H1 (cell line): ENCODE data around the gene CRNKL1. TPM values are rescaled to one million over a fixed set of nuclear protein-coding genes. Genes with fewer than 3 reads are reported as not detected.

Experiments used
- HDAC6 ChIP-seq: IDR thresholded peaks from one replicate; pipeline ENCODE4 v1.7.1; 2012; ENCODE audit warnings: low read depth, mild to moderate bottlenecking, inconsistent platforms, low read length, moderate library complexity
- JUND ChIP-seq: IDR thresholded peaks from 2 replicates; pipeline ENCODE4 v1.6.1; 2011; ENCODE audit warnings: mild to moderate bottlenecking, improper control_type of control experiment, low read length
- KDM5A ChIP-seq: fragments of 200-600 bp; IDR thresholded peaks from 2 replicates; pipeline ENCODE4 v1.7.1; 2012; ENCODE audit warnings: mild to moderate bottlenecking, low read length, inconsistent platforms, mixed read lengths
- POLR2AphosphoS5 ChIP-seq: IDR thresholded peaks from 2 replicates; pipeline ENCODE4 v1.6.1; 2011; ENCODE audit warnings: low read depth, low read length
- SP1 ChIP-seq: IDR thresholded peaks from 2 replicates; pipeline ENCODE4 v1.6.1; 2011; ENCODE audit warnings: low read depth, low read length
- SRF ChIP-seq: IDR thresholded peaks from 2 replicates; pipeline ENCODE4 v1.6.1; 2011; ENCODE audit warnings: mild to moderate bottlenecking, low read depth, low read length, moderate library complexity
- polyA plus RNA-seq, 7 experiments: library from polyadenylated mRNA; depleted of rRNA in 3 of 7; stranded (reverse) in 5 of 7; unstranded in 2 of 7; fragments of >200 nt in 5 of 7; fragments of 200-250 nt in 2 of 7; gene quantifications; 1 replicate in 5 of 7; 2 replicates in 1 of 7; 4 replicates in 1 of 7; pipeline versions ENCODE4 v1.2.1 to v1.2.3, GENCODE V29; 2011 to 2013; ENCODE audit warnings: missing spikeins in 2 of 7, mixed read lengths in 2 of 7
- total RNA-seq: library from RNA; stranded (reverse); fragmentation: NEBNext Ultra II Directional; extraction: Animal tissue kit (Norgen Biotek cat#: 25700); gene quantifications from 2 replicates; pipeline ENCODE4 v1.2.1, GENCODE V29; 2021
- TF ChIP-seq, protein P1 (sequence below): fragments of 300-600 bp; sonication (generic); IDR thresholded peaks from 2 replicates; pipeline ENCODE4 v1.7.1; 2012; ENCODE audit warnings: low read length, moderate library complexity, mild to moderate bottlenecking, inconsistent platforms; ENCODE audit not compliant: insufficient replicate concordance

The CRNKL1 gene
- total and polyA plus RNA-seq, 2 of the 8 experiments (the other 6 are each of a cell fraction or from before 2014, with no cell fraction given) = 4.0 to 26.5 TPM

DNA sequence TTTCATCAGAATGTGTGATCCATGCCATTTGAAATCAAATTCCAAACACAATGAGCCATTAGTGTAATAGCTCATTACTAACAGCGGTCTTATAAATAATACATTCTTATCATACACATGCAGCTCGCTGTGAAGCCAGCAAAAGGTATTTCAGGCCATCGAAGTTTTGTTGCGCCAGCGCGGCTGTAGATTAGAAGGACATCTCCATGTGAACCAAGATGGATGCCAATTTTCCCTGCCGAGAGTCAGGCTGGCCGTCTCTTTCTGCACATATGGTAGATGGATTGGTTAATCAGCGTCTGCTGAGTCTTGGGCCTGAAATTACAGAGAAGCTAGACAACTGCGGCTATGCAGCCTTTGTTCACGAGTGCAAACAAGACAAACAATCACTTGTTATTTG lies 44.2 kb upstream of the CRNKL1 start (continued):
- TF ChIP-seq, protein P1, sequence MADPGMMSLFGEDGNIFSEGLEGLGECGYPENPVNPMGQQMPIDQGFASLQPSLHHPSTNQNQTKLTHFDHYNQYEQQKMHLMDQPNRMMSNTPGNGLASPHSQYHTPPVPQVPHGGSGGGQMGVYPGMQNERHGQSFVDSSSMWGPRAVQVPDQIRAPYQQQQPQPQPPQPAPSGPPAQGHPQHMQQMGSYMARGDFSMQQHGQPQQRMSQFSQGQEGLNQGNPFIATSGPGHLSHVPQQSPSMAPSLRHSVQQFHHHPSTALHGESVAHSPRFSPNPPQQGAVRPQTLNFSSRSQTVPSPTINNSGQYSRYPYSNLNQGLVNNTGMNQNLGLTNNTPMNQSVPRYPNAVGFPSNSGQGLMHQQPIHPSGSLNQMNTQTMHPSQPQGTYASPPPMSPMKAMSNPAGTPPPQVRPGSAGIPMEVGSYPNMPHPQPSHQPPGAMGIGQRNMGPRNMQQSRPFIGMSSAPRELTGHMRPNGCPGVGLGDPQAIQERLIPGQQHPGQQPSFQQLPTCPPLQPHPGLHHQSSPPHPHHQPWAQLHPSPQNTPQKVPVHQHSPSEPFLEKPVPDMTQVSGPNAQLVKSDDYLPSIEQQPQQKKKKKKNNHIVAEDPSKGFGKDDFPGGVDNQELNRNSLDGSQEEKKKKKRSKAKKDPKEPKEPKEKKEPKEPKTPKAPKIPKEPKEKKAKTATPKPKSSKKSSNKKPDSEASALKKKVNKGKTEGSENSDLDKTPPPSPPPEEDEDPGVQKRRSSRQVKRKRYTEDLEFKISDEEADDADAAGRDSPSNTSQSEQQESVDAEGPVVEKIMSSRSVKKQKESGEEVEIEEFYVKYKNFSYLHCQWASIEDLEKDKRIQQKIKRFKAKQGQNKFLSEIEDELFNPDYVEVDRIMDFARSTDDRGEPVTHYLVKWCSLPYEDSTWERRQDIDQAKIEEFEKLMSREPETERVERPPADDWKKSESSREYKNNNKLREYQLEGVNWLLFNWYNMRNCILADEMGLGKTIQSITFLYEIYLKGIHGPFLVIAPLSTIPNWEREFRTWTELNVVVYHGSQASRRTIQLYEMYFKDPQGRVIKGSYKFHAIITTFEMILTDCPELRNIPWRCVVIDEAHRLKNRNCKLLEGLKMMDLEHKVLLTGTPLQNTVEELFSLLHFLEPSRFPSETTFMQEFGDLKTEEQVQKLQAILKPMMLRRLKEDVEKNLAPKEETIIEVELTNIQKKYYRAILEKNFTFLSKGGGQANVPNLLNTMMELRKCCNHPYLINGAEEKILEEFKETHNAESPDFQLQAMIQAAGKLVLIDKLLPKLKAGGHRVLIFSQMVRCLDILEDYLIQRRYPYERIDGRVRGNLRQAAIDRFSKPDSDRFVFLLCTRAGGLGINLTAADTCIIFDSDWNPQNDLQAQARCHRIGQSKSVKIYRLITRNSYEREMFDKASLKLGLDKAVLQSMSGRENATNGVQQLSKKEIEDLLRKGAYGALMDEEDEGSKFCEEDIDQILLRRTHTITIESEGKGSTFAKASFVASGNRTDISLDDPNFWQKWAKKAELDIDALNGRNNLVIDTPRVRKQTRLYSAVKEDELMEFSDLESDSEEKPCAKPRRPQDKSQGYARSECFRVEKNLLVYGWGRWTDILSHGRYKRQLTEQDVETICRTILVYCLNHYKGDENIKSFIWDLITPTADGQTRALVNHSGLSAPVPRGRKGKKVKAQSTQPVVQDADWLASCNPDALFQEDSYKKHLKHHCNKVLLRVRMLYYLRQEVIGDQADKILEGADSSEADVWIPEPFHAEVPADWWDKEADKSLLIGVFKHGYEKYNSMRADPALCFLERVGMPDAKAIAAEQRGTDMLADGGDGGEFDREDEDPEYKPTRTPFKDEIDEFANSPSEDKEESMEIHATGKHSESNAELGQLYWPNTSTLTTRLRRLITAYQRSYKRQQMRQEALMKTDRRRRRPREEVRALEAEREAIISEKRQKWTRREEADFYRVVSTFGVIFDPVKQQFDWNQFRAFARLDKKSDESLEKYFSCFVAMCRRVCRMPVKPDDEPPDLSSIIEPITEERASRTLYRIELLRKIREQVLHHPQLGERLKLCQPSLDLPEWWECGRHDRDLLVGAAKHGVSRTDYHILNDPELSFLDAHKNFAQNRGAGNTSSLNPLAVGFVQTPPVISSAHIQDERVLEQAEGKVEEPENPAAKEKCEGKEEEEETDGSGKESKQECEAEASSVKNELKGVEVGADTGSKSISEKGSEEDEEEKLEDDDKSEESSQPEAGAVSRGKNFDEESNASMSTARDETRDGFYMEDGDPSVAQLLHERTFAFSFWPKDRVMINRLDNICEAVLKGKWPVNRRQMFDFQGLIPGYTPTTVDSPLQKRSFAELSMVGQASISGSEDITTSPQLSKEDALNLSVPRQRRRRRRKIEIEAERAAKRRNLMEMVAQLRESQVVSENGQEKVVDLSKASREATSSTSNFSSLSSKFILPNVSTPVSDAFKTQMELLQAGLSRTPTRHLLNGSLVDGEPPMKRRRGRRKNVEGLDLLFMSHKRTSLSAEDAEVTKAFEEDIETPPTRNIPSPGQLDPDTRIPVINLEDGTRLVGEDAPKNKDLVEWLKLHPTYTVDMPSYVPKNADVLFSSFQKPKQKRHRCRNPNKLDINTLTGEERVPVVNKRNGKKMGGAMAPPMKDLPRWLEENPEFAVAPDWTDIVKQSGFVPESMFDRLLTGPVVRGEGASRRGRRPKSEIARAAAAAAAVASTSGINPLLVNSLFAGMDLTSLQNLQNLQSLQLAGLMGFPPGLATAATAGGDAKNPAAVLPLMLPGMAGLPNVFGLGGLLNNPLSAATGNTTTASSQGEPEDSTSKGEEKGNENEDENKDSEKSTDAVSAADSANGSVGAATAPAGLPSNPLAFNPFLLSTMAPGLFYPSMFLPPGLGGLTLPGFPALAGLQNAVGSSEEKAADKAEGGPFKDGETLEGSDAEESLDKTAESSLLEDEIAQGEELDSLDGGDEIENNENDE = no peak
- TF ChIP-seq SRF (no peak), HDAC6 (no peak), SP1 (no peak), KDM5A (no peak), POLR2AphosphoS5 (no peak), JUND (no peak)
